Measurements from ENCODE around the gene ZCCHC24.

GRCh38 chr10:79484476-79484875 is 39.1 kb upstream of the ZCCHC24 start:
- no peak for TF ChIP-seq CTCF (conservative IDR thresholded peaks at IDR 0.05 in 1 of 2, IDR thresholded peaks at IDR 0.05 in 1 of 2; ENCODE audit: low read depth in 1 of 2, low read length in 2 of 2)
- TF ChIP-seq EZH2 (IDR thresholded peaks at IDR 0.05; ENCODE audit: low read length, missing control alignments): no peak

Data from fibroblast of lung (primary cell).